ENCODE results near the gene CMTM7.

GRCh38 chr3:32450992-32451659 lies 59.5 kb downstream of the CMTM7 start:
- TF ChIP-seq POLR2AphosphoS5 (IDR thresholded peaks at IDR 0.05; ENCODE audit: low read depth, low read length) = no peak
- no peak for TF ChIP-seq POLR2A (IDR thresholded peaks at IDR 0.05; ENCODE audit: low read depth, low read length)
- no peak for TF ChIP-seq TAF1 (IDR thresholded peaks at IDR 0.05; ENCODE audit: borderline replicate concordance, low read depth, low read length)

Measured in GM12892 (cell line).